Fibroblast of lung (primary cell): Measurements from ENCODE around the gene OCIAD1. TPM values are rescaled to one million over a fixed set of nuclear protein-coding genes. Genes with fewer than 3 reads are reported as not detected.

Experiments used
- DNase-seq, 2 donors: peaks; one replicate each; pipeline versions ENCODE4 v3.0.0 to v3.0.0-alpha.2; 2010; ENCODE audit warnings: low read depth in 2 of 2
- H2AFZ ChIP-seq: 2 replicates; pipeline ENCODE4 v1.5.1; 2012; ENCODE audit warnings: low read length, control low read depth, inconsistent platforms
- H3K27ac ChIP-seq: 2 replicates; pipeline ENCODE4 v1.5.1; 2011; ENCODE audit warnings: low read length, control low read depth; ENCODE audit not compliant: insufficient read depth
- H3K27me3 ChIP-seq: 2 replicates; pipeline ENCODE4 v1.5.1; 2011; ENCODE audit warnings: mild to moderate bottlenecking, low read length; ENCODE audit not compliant: control insufficient read depth, insufficient read depth
- H3K36me3 ChIP-seq: 2 replicates; pipeline ENCODE4 v1.5.1; 2011; ENCODE audit warnings: low read length; ENCODE audit not compliant: control insufficient read depth, insufficient read depth
- H3K4me1 ChIP-seq: 2 replicates; pipeline ENCODE4 v1.5.1; 2011; ENCODE audit warnings: low read length; ENCODE audit not compliant: control insufficient read depth, insufficient read depth; ENCODE audit errors: extremely low read depth
- H3K4me2 ChIP-seq: 2 replicates; pipeline ENCODE4 v1.5.1; 2011; ENCODE audit warnings: low read length, control low read depth; ENCODE audit not compliant: insufficient read depth; ENCODE audit errors: extremely low read depth
- H3K4me3 ChIP-seq, 4 experiments: fragments of 200-600 bp in 1 of 4; sonication (generic) in 1 of 4; replicated peaks in 1 of 4; 2 replicates each; pipeline ENCODE4 v1.5.1; 2011 to 2016; ENCODE audit warnings: low read length in 4 of 4, low read depth in 3 of 4, mild to moderate bottlenecking in 3 of 4, control low read depth in 2 of 4, inconsistent platforms in 1 of 4, mixed read lengths in 1 of 4; ENCODE audit not compliant: insufficient read depth in 1 of 4; ENCODE audit errors: control extremely low read depth in 1 of 4
- H3K79me2 ChIP-seq: 2 replicates; pipeline ENCODE4 v1.5.1; 2012; ENCODE audit warnings: mild to moderate bottlenecking, low read length, inconsistent platforms; ENCODE audit not compliant: control insufficient read depth, insufficient read depth
- H3K9ac ChIP-seq: 2 replicates; pipeline ENCODE4 v1.5.1; 2011; ENCODE audit warnings: mild to moderate bottlenecking, low read length, control low read depth; ENCODE audit not compliant: insufficient read depth
- H3K9me3 ChIP-seq: 2 replicates; pipeline ENCODE4 v1.5.1; 2012; ENCODE audit warnings: low read depth, low read length; ENCODE audit not compliant: control insufficient read depth, insufficient read depth
- H4K20me1 ChIP-seq: 2 replicates; pipeline ENCODE4 v1.5.1; 2011; ENCODE audit warnings: low read length; ENCODE audit not compliant: control insufficient read depth, insufficient read depth; ENCODE audit errors: extremely low read depth
- EZH2 ChIP-seq: IDR thresholded peaks from 2 replicates; pipeline ENCODE4 v1.5.1; 2012; ENCODE audit warnings: low read length, control low read depth, mild to moderate bottlenecking; ENCODE audit errors: missing control alignments
- polyA plus RNA-seq, 2 donors: library from polyadenylated mRNA; depleted of rRNA in 1 of 2; stranded (reverse) in 1 of 2; unstranded in 1 of 2; fragments of >200 nt; gene quantifications; 2 replicates each; pipeline ENCODE4 v1.2.1, GENCODE V29; 2011 to 2012; ENCODE audit warnings: missing spikeins in 1 of 2
- total RNA-seq: library from RNA; depleted of rRNA; stranded (reverse); fragments of >200 nt; gene quantifications from 2 replicates; pipeline ENCODE4 v1.2.1, GENCODE V29; 2014
- TF ChIP-seq, protein P1 (sequence below), 2 donors: IDR thresholded peaks in 1 of 2; conservative IDR thresholded peaks in 1 of 2; 1 replicate in 1 of 2; 2 replicates in 1 of 2; pipeline ENCODE4 v1.5.1; 2011 to 2012; ENCODE audit warnings: low read length in 2 of 2, control low read depth in 1 of 2, inconsistent platforms in 1 of 2, low read depth in 1 of 2, mild to moderate bottlenecking in 1 of 2

OCIAD1 gene
- total and polyA plus RNA-seq, 2 donors (not counting 1 experiment from before 2014, with no cell fraction given) = 92.8 to 163 TPM

DNA sequence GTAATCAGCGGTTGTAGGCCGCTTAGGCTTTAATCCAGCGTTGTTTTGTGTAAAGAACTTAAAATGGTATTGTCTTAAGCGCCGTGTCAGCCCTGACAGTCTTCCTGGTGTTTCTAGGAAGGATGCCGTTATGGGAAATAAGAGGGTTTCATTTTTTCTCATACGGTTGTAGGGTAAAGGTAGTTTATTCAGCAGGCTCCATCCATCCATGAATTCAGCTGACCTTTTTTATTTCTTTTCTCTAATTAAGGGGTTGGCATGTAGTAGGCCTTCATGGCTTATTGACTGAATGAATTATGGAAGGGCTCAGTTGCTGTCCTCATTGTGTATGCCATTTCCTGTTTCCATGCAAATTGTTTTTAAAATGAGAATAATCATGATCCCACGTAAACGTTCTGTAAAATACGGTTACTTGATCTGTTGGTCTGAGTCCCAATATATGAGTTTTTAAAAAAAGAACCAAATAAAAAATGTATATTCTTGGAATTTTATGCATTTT is 693 bp downstream of the OCIAD1 start:
- H4K20me1 ChIP-seq = no peaks in the 10 kb centered on the region
- peak overlapping the region; percentile 94 for H3K9ac ChIP-seq
- TF ChIP-seq, protein P1, sequence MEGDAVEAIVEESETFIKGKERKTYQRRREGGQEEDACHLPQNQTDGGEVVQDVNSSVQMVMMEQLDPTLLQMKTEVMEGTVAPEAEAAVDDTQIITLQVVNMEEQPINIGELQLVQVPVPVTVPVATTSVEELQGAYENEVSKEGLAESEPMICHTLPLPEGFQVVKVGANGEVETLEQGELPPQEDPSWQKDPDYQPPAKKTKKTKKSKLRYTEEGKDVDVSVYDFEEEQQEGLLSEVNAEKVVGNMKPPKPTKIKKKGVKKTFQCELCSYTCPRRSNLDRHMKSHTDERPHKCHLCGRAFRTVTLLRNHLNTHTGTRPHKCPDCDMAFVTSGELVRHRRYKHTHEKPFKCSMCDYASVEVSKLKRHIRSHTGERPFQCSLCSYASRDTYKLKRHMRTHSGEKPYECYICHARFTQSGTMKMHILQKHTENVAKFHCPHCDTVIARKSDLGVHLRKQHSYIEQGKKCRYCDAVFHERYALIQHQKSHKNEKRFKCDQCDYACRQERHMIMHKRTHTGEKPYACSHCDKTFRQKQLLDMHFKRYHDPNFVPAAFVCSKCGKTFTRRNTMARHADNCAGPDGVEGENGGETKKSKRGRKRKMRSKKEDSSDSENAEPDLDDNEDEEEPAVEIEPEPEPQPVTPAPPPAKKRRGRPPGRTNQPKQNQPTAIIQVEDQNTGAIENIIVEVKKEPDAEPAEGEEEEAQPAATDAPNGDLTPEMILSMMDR (conservative IDR thresholded peaks at IDR 0.05 in 1 of 2, IDR thresholded peaks at IDR 0.05 in 1 of 2; ENCODE audit: low read depth in 1 of 2, low read length in 2 of 2) = no peak
- no peak for TF ChIP-seq EZH2
- DNase-seq = no peak
- H3K27me3 ChIP-seq = no peaks in the 10 kb centered on the region
- peak overlapping the region; percentile 88 for H3K4me2 ChIP-seq
- H3K9me3 ChIP-seq = no peaks in the 10 kb centered on the region
- peak overlapping the region; percentile 94 for H2AFZ ChIP-seq
- H3K4me1 ChIP-seq = no peaks in the 10 kb centered on the region
- H3K36me3 ChIP-seq = peaks cover 5% of the 10 kb centered on the region
- peak overlapping the region; percentile 99 for H3K27ac ChIP-seq
- peaks cover 32% of the 10 kb centered on the region for H3K79me2 ChIP-seq
- H3K4me3 ChIP-seq = peak overlapping the region; percentile 68 to 100 (median 75)

DNA sequence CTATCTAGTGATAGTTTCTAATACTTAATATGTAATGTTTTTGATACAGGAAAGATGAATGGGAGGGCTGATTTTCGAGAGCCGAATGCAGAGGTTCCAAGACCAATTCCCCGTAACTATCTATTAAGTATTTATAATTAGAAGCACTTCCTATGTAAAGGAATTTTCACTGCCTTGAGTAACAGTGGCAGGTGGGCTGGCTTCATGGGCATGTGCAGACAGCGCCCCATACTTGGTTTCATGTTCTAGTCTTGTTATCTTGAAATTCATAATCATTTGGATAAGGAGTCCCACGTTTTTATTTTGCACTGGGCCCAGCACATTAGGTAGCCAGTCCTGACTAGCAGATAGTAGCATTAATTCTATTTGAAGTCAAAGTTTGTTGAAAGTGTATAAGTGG is 1.7 kb downstream of the OCIAD1 start:
- TF ChIP-seq, protein P1 (conservative IDR thresholded peaks at IDR 0.05 in 1 of 2, IDR thresholded peaks at IDR 0.05 in 1 of 2; ENCODE audit: low read depth in 1 of 2, low read length in 2 of 2) = no peak
- no peak for TF ChIP-seq EZH2
- no peaks in the 10 kb centered on the region for H3K4me1 ChIP-seq
- H3K79me2 ChIP-seq = peaks cover 32% of the 10 kb centered on the region
- no peaks in the 10 kb centered on the region for H3K9me3 ChIP-seq
- peaks cover 5% of the 10 kb centered on the region for H3K36me3 ChIP-seq
- H4K20me1 ChIP-seq = no peaks in the 10 kb centered on the region
- H2AFZ ChIP-seq = no peak overlapping the region
- peak overlapping the region; percentile 88 for H3K4me2 ChIP-seq
- H3K27ac ChIP-seq = no peak overlapping the region
- no peaks in the 10 kb centered on the region for H3K27me3 ChIP-seq
- DNase-seq = no peak
- H3K9ac ChIP-seq = no peak overlapping the region
- peak overlapping the region; percentile 68 to 100 (median 75) for H3K4me3 ChIP-seq

DNA sequence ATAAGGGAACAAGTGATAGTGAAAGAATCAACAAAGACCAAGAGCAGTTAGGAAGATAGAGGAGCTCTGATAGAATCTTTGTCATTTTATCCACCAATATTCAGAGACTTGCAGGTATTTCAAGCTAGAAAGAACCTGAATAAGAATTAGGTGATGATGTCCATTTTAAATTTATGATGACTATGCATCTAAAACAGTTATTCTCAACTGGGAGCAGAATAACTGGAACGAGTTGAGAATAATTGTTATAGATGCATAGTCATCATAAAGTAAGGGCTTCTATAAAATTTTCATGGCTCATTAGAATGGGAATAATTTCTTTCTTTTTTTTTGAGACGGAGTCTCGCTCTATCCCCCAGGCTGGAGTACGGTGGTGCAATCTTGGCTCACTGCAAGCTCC is 5.8 kb downstream of the OCIAD1 start:
- H2AFZ ChIP-seq = no peak overlapping the region
- peaks cover 35% of the 10 kb centered on the region for H3K79me2 ChIP-seq
- H3K9me3 ChIP-seq = no peaks in the 10 kb centered on the region
- no peak overlapping the region for H3K9ac ChIP-seq
- no peak overlapping the region for H3K4me2 ChIP-seq
- no peaks in the 10 kb centered on the region for H3K4me1 ChIP-seq
- no peak for TF ChIP-seq EZH2
- TF ChIP-seq, protein P1 (conservative IDR thresholded peaks at IDR 0.05 in 1 of 2, IDR thresholded peaks at IDR 0.05 in 1 of 2; ENCODE audit: low read depth in 1 of 2, low read length in 2 of 2) = no peak
- no peaks in the 10 kb centered on the region for H4K20me1 ChIP-seq
- no peak for DNase-seq
- H3K4me3 ChIP-seq = no peak overlapping the region
- no peaks in the 10 kb centered on the region for H3K27me3 ChIP-seq
- peaks cover 5% of the 10 kb centered on the region for H3K36me3 ChIP-seq
- no peak overlapping the region for H3K27ac ChIP-seq
